Fibroblast of pulmonary artery (primary cell): ENCODE measurements around the gene NEUROD4.
A peak's percentile ranks its signal among the peaks of the same experiment; 100 is the strongest.

Experiments used
- DNase-seq: peaks from one replicate; pipeline ENCODE4 v3.0.0-alpha.2; 2010; ENCODE audit warnings: low read depth
- H3K4me3 ChIP-seq: replicated peaks from 2 replicates; pipeline ENCODE4 v1.5.1; 2011; ENCODE audit warnings: low read depth, mild to moderate bottlenecking, control low read depth, low read length, moderate library complexity
- TF ChIP-seq, protein P1 (sequence below): IDR thresholded peaks from 2 replicates; pipeline ENCODE4 v1.5.1; 2011; ENCODE audit warnings: mild to moderate bottlenecking, control low read depth, low read length, inconsistent platforms; ENCODE audit errors: missing control alignments

Gene NEUROD4

DNA sequence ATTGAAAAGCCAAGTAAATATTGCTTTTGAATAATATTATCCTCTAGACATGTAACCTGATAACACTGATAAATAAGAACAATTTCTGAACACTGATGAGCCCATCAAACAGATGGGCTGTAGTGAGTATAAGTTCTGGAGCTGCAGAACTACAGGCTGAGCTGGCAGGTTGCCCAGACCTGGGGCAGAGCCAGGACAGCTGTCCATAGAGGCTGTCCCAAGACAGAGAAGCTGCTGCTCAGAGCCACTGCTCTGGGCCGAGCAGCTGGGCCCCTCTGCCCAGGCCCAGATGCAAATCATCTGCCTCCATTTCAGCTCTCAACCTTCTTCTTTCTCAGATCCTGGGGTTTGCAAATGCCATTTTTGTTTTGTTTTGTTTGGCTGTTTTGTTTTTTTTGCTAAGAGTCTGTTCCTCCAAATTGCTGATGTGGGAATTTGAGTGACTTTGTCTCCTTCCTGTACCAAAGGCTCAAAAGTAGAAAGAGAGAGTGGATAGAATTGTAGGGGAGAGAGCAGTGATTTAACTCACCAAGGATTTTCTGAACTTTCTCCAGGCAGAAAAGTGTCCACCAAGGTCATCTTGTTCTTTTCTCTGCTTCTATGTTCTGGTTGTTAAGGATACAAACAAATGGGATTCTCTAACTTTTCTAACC lies 31.2 kb upstream of the NEUROD4 start:
- TF ChIP-seq, protein P1, sequence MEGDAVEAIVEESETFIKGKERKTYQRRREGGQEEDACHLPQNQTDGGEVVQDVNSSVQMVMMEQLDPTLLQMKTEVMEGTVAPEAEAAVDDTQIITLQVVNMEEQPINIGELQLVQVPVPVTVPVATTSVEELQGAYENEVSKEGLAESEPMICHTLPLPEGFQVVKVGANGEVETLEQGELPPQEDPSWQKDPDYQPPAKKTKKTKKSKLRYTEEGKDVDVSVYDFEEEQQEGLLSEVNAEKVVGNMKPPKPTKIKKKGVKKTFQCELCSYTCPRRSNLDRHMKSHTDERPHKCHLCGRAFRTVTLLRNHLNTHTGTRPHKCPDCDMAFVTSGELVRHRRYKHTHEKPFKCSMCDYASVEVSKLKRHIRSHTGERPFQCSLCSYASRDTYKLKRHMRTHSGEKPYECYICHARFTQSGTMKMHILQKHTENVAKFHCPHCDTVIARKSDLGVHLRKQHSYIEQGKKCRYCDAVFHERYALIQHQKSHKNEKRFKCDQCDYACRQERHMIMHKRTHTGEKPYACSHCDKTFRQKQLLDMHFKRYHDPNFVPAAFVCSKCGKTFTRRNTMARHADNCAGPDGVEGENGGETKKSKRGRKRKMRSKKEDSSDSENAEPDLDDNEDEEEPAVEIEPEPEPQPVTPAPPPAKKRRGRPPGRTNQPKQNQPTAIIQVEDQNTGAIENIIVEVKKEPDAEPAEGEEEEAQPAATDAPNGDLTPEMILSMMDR = no peak
- peak; percentile 52 for DNase-seq
- H3K4me3 ChIP-seq = no peak overlapping the region

DNA sequence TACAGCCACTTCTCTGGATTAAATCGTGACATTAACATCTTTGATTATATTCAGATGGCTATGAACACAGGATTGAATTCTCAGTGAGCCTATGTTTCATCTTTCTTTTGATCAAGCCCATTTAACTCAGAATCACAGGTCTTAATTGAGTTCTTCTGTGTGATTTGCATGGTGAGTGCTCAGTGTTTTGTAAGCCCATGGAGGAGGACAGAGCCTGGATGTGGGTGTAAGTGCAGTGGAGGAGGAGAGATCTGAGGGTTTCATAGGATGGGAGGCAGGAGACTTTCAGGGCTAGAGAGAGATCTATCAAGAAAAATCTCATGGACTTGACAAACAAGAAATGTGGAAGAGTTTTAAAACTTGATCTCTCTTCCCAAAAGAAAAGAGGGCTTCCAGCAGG lies 29.9 kb upstream of the NEUROD4 start:
- TF ChIP-seq, protein P1 = no peak
- DNase-seq = no peak

DNA sequence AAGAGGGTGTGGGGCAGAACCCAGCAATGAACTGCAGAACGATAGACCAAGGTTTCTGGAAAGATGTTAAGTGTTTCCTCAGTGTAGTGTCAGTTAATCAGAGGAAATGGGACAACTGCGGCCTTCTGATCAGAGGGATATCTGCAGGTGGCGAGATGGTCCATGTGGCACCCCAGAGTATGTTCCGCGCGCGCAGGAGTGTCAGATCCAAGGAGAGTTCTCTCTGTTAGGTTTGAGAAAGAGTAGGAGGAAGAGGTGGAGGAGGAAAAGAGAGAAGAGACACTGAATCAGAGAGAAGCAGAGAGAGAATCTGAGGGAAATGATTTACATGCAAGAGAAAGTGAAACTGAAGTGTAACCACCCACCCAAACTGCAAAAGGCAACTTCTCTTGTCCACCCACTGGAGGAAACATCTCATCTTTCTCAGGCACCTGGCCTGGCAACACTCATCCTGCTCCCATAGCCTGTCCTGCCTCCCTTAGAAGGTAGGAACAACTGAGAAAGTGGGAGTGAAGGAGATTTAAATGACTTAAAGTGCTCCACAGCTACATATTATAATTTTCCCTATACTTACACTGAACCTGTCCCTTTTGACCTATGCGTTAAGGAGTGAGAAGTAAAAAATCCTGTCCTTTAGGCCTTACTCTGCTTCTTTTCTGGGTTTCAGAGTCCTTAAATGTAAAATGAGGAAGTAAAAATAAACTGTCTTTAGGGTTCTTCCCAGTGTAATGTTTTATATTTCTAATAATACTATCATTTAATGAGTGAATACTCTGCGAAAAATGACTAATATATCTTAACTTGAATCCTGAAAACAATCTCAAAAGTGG lies 28.4 kb upstream of the NEUROD4 start:
- DNase-seq = no peak
- H3K4me3 ChIP-seq = no peak overlapping the region
- TF ChIP-seq, protein P1 = no peak

More for the DNA sequence above, 29.9 kb upstream of the NEUROD4 start:
- no peak overlapping the region for H3K4me3 ChIP-seq

GRCh38 chr12:54991991-54992375 lies 27.8 kb upstream of the NEUROD4 start:
- TF ChIP-seq, protein P1 = no peak
- H3K4me3 ChIP-seq = no peak overlapping the region
- no peak for DNase-seq

DNA sequence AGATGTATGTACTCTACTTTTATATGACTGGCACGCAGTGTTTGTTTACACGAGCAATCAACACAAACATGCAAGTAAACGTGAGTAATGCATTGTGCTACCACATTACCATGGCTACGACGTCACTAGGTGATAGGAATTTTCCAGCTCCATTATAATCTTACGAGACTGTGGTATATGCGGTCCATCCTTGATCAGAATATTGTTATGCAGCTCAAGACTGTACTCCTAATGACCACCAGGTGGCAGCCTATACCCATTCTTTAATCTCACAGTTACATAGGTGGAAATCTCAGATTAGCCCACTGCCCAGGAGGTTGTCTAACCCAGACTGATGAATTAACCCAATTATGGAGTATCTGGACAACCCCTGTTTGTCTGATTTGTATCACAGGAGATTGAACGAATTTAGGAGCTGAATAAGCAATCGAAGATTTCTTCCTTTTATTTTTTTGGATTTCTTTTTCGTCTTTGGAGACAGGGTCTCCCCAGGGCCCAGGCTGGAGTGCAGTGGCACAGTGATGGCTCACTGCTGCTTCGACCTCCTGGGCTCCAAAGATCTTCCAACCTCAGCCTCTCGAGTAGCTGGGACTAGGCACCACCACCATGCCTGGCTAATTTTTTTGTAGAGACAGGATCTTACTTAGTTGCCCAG lies 26.5 kb upstream of the NEUROD4 start:
- TF ChIP-seq, protein P1 = peak; percentile 86
- H3K4me3 ChIP-seq = no peak overlapping the region
- DNase-seq = peak; percentile 77

DNA sequence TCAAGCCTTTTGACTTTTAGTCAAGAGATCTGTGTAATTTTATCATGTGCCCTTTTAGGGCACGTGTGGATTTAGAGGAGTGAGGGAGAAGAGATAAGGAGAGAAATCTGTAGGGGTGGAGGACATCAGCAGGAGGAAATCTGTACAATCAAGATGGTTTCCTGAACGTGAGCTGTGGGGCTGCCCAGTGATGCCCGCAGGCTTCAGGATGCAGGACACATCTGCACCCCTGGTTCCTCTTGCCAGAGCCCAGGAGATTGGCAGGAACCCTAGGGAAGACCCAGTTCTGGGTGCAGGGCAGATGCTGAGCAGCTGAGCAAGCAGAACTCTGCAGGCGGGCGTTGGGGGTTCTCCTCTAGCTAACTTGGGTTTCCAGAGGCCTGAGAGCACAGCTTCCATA lies 23.6 kb upstream of the NEUROD4 start:
- H3K4me3 ChIP-seq = no peak overlapping the region
- TF ChIP-seq, protein P1 = no peak
- DNase-seq = no peak
